Ishikawa (cell line): ENCODE measurements around the gene GALNT2.

Source experiments
- CEBPB ChIP-seq: IDR thresholded peaks from 2 replicates; pipeline ENCODE4 v1.6.1; 2012
- CREB1 ChIP-seq: IDR thresholded peaks from 2 replicates; pipeline ENCODE4 v1.6.1; 2012; ENCODE audit warnings: low read depth
- EP300 ChIP-seq: IDR thresholded peaks from 2 replicates; pipeline ENCODE4 v1.6.1; 2012; ENCODE audit warnings: borderline replicate concordance
- FOXM1 ChIP-seq: IDR thresholded peaks from 2 replicates; pipeline ENCODE4 v1.6.1; 2012; ENCODE audit warnings: low read depth, borderline replicate concordance
- MAX ChIP-seq: IDR thresholded peaks from 2 replicates; pipeline ENCODE4 v1.6.1; 2012
- NFIC ChIP-seq: IDR thresholded peaks from 2 replicates; pipeline ENCODE4 v1.6.1; 2012
- RAD21 ChIP-seq: IDR thresholded peaks from 2 replicates; pipeline ENCODE4 v1.6.1; 2012; ENCODE audit warnings: low read depth
- REST ChIP-seq: IDR thresholded peaks from 2 replicates; pipeline ENCODE4 v1.6.1; 2012; ENCODE audit warnings: low read depth, mild to moderate bottlenecking
- TAF1 ChIP-seq: IDR thresholded peaks from 2 replicates; pipeline ENCODE4 v1.6.1; 2012; ENCODE audit warnings: low read depth, mild to moderate bottlenecking
- TCF12 ChIP-seq: IDR thresholded peaks from 2 replicates; pipeline ENCODE4 v1.6.1; 2012; ENCODE audit warnings: low read depth
- TEAD4 ChIP-seq: IDR thresholded peaks from 2 replicates; pipeline ENCODE4 v1.6.1; 2012
- USF1 ChIP-seq: IDR thresholded peaks from 2 replicates; pipeline ENCODE4 v1.6.1; 2012
- YY1 ChIP-seq: IDR thresholded peaks from 2 replicates; pipeline ENCODE4 v1.6.1; 2012; ENCODE audit warnings: low read depth

DNA sequence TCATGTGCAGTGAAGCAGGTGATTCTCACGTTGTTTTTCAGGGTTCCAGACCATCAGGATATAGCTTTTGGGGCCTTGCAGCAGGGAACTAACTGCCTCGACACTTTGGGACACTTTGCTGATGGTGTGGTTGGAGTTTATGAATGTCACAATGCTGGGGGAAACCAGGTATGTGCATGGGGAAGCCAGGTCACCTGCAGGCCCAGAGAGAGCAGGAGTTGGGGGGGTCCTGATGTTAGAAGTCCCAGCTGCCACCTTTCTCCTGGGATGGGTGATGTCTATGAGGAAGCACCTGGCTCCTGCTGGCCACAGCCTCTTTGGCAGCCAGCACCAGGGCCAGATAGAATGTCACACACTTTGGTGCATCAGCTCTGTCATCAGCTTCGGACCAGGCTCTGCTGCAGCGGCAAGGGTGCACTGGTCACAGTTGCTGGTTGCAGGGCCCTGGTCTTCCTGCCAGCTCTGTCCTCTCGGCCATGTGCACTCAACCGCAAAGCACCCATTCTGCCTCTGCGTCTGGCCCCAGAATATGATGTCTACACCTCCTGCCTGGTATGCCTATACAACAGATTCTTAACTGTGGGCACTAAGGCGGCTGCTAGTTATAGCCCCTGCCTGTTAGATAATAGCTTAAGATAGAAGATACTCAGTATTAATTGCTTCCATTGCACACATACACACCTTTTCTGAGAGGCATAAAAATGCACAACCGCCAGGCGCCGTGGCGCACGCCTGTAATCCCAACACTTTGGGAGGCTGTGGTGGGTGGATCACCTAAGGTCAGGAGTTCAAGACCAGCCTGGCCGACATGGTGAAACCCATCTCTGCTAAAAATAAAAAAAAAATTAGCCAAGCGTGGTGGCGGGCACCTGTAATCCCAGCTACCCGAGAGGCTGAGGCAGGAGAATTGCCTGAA lies 198.4 kb downstream of the GALNT2 start:
- TF ChIP-seq NFIC: no peak
- no peak for TF ChIP-seq USF1
- no peak for TF ChIP-seq REST
- TF ChIP-seq YY1: no peak
- no peak for TF ChIP-seq TEAD4
- TF ChIP-seq FOXM1: no peak
- TF ChIP-seq MAX: no peak
- TF ChIP-seq TAF1: no peak
- TF ChIP-seq EP300: no peak
- TF ChIP-seq TCF12: no peak
- no peak for TF ChIP-seq CREB1
- TF ChIP-seq RAD21: no peak
- TF ChIP-seq CEBPB: no peak
